Ishikawa (cell line): ENCODE measurements around the gene GHRL.

Experiments
- CEBPB ChIP-seq: IDR thresholded peaks from 2 replicates; pipeline ENCODE4 v1.6.1; 2012
- CREB1 ChIP-seq: IDR thresholded peaks from 2 replicates; pipeline ENCODE4 v1.6.1; 2012; ENCODE audit warnings: low read depth
- EGR1 ChIP-seq: IDR thresholded peaks from 2 replicates; pipeline ENCODE4 v1.6.1; 2012
- EP300 ChIP-seq: IDR thresholded peaks from 2 replicates; pipeline ENCODE4 v1.6.1; 2012; ENCODE audit warnings: borderline replicate concordance
- FOXM1 ChIP-seq: IDR thresholded peaks from 2 replicates; pipeline ENCODE4 v1.6.1; 2012; ENCODE audit warnings: low read depth, borderline replicate concordance
- MAX ChIP-seq: IDR thresholded peaks from 2 replicates; pipeline ENCODE4 v1.6.1; 2012
- NFIC ChIP-seq: IDR thresholded peaks from 2 replicates; pipeline ENCODE4 v1.6.1; 2012
- RAD21 ChIP-seq: IDR thresholded peaks from 2 replicates; pipeline ENCODE4 v1.6.1; 2012; ENCODE audit warnings: low read depth
- REST ChIP-seq: IDR thresholded peaks from 2 replicates; pipeline ENCODE4 v1.6.1; 2012; ENCODE audit warnings: low read depth, mild to moderate bottlenecking
- TAF1 ChIP-seq: IDR thresholded peaks from 2 replicates; pipeline ENCODE4 v1.6.1; 2012; ENCODE audit warnings: low read depth, mild to moderate bottlenecking
- TCF12 ChIP-seq: IDR thresholded peaks from 2 replicates; pipeline ENCODE4 v1.6.1; 2012; ENCODE audit warnings: low read depth
- TEAD4 ChIP-seq: IDR thresholded peaks from 2 replicates; pipeline ENCODE4 v1.6.1; 2012
- USF1 ChIP-seq: IDR thresholded peaks from 2 replicates; pipeline ENCODE4 v1.6.1; 2012
- YY1 ChIP-seq: IDR thresholded peaks from 2 replicates; pipeline ENCODE4 v1.6.1; 2012; ENCODE audit warnings: low read depth
- ZBTB7A ChIP-seq: IDR thresholded peaks from 2 replicates; pipeline ENCODE4 v1.6.1; 2012; ENCODE audit warnings: low read depth

GHRL gene

GRCh38 chr3:10247679-10248183, 45.0 kb downstream of the GHRL start:
- TF ChIP-seq YY1 (no peak), MAX (no peak), TAF1 (no peak), CEBPB (no peak), ZBTB7A (no peak), USF1 (no peak), REST (no peak), TEAD4 (no peak), RAD21 (no peak), EGR1 (no peak), FOXM1 (no peak), NFIC (no peak), TCF12 (no peak), EP300 (no peak), CREB1 (no peak)

- TF ChIP-seq MAX (no peak), ZBTB7A (no peak), TAF1 (no peak), EP300 (no peak), USF1 (no peak), NFIC (no peak), CREB1 (no peak), EGR1 (no peak), TCF12 (no peak), TEAD4 (no peak), RAD21 (no peak), REST (no peak), YY1 (no peak), FOXM1 (no peak), CEBPB (no peak)
These were observed 47.5 kb downstream of the GHRL start for GRCh38 chr3:10245081-10245712.

GRCh38 chr3:10244009-10244408, 48.7 kb downstream of the GHRL start:
- TF ChIP-seq ZBTB7A (no peak), NFIC (no peak), REST (no peak), EP300 (no peak), EGR1 (no peak), CEBPB (no peak), MAX (no peak), TEAD4 (no peak), USF1 (no peak), YY1 (no peak), CREB1 (no peak), TCF12 (no peak)
